Ramos (cell line): ENCODE data around the gene LTBP2.

Source experiments
- in situ Hi-C: fragments of 300-500 bp; cut with MboI; formaldehyde crosslinking; loops from one replicate; pipeline ENCODE4 v1.14.3; 2022; ENCODE audit warnings: low sequenced_read_pairs; ENCODE audit not compliant: unreplicated experiment

LTBP2 gene

GRCh38 chr14:74594606-74595005 lies 17.4 kb downstream of the LTBP2 start:
- in situ Hi-C loops: no loop called here

- in situ Hi-C loops: no loop called here
Measured at GRCh38 chr14:74594029-74594428, 18.0 kb downstream of the LTBP2 start.

- in situ Hi-C loops: no loop called here
Measured at GRCh38 chr14:74593241-74593953, 18.6 kb downstream of the LTBP2 start.

GRCh38 chr14:74592476-74593201 lies 19.4 kb downstream of the LTBP2 start:
- in situ Hi-C loops: no loop called here

GRCh38 chr14:74591899-74592298 lies 20.1 kb downstream of the LTBP2 start:
- in situ Hi-C loops: no loop called here

GRCh38 chr14:74591394-74591793 lies 20.6 kb downstream of the LTBP2 start:
- in situ Hi-C loops: no loop called here

GRCh38 chr14:74589291-74589879 lies 22.7 kb downstream of the LTBP2 start:
- in situ Hi-C loops: no loop called here

- in situ Hi-C loops: no loop called here
Measured at GRCh38 chr14:74587363-74587707, 24.7 kb downstream of the LTBP2 start.

- in situ Hi-C loops: no loop called here
Measured at GRCh38 chr14:74586681-74587362, 25.2 kb downstream of the LTBP2 start.

GRCh38 chr14:74585406-74586335 lies 26.4 kb downstream of the LTBP2 start:
- in situ Hi-C loops: no loop called here

- in situ Hi-C loops: no loop called here
Measured at GRCh38 chr14:74584951-74585350, 27.1 kb downstream of the LTBP2 start.

- in situ Hi-C loops: no loop called here
Measured at GRCh38 chr14:74583689-74584434, 28.2 kb downstream of the LTBP2 start.

GRCh38 chr14:74582910-74583581 lies 29.0 kb downstream of the LTBP2 start:
- in situ Hi-C loops: no loop called here

- in situ Hi-C loops: no loop called here
Measured at GRCh38 chr14:74580275-74580672, 31.8 kb downstream of the LTBP2 start.

- in situ Hi-C loops: no loop called here
Measured at GRCh38 chr14:74579447-74580274, 32.4 kb downstream of the LTBP2 start.

GRCh38 chr14:74578479-74578878 lies 33.6 kb downstream of the LTBP2 start:
- in situ Hi-C loops: no loop called here

GRCh38 chr14:74577948-74578275 lies 34.1 kb downstream of the LTBP2 start:
- in situ Hi-C loops: no loop called here
